Liver (tissue), 9 donors: Measurements from ENCODE around the gene ZNF485. TPM values are rescaled to one million over a fixed set of nuclear protein-coding genes. Genes with fewer than 3 reads are reported as not detected.

ENCODE experiments used
- DNase-seq: peaks from one replicate; pipeline ENCODE4 v3.0.0-alpha.2; 2017; ENCODE audit warnings: low spot score
- H3K27ac ChIP-seq, 2 donors: one replicate each; pipeline ENCODE4 v1.7.0; 2013; ENCODE audit warnings: inconsistent platforms in 2 of 2, low read length in 2 of 2, control low read depth in 1 of 2, low read depth in 1 of 2, mild to moderate bottlenecking in 1 of 2
- H3K27me3 ChIP-seq, 4 donors: one replicate each; pipeline versions ENCODE4 v1.6.1 to v1.7.0; 2013; ENCODE audit warnings: low read length in 3 of 4, inconsistent platforms in 1 of 4, mild to moderate bottlenecking in 1 of 4, moderate library complexity in 1 of 4; ENCODE audit not compliant: control insufficient read depth in 4 of 4, insufficient read depth in 4 of 4
- H3K36me3 ChIP-seq, 4 donors: one replicate each; pipeline versions ENCODE4 v1.6.1 to v1.7.0; 2013; ENCODE audit warnings: low read length in 3 of 4, mild to moderate bottlenecking in 3 of 4, low read depth in 1 of 4, moderate library complexity in 1 of 4; ENCODE audit not compliant: control insufficient read depth in 4 of 4, insufficient read depth in 3 of 4
- H3K4me1 ChIP-seq, 4 donors: one replicate each; pipeline versions ENCODE4 v1.6.1 to v1.7.0; 2013; ENCODE audit warnings: low read length in 3 of 4, mild to moderate bottlenecking in 3 of 4, moderate library complexity in 1 of 4; ENCODE audit not compliant: control insufficient read depth in 4 of 4, insufficient read depth in 4 of 4
- H3K4me3 ChIP-seq, 3 donors: one replicate each; pipeline versions ENCODE4 v1.6.1 to v1.7.0; 2013; ENCODE audit warnings: low read length in 3 of 3, control low read depth in 1 of 3, low read depth in 1 of 3, mild to moderate bottlenecking in 1 of 3
- H3K9ac ChIP-seq, 2 donors: one replicate each; pipeline ENCODE4 v1.7.0; 2013; ENCODE audit warnings: low read length in 2 of 2, mild to moderate bottlenecking in 2 of 2, moderate library complexity in 2 of 2, control low read depth in 1 of 2, low read depth in 1 of 2
- H3K9me3 ChIP-seq, 4 donors: one replicate each; pipeline versions ENCODE4 v1.6.1 to v1.7.0; 2013; ENCODE audit warnings: low read length in 3 of 4; ENCODE audit not compliant: control insufficient read depth in 4 of 4
- FOXA2 ChIP-seq: IDR thresholded peaks from 2 replicates; pipeline ENCODE4 v1.6.1; 2016; ENCODE audit warnings: antibody characterized with exemption
- GABPA ChIP-seq, 2 donors: IDR thresholded peaks in 1 of 2; conservative IDR thresholded peaks in 1 of 2; 2 replicates each; pipeline ENCODE4 v1.6.1; 2016; ENCODE audit warnings: antibody characterized with exemption in 2 of 2, mild to moderate bottlenecking in 1 of 2, moderate library complexity in 1 of 2
- HNF4A ChIP-seq, 2 donors: conservative IDR thresholded peaks; 2 replicates each; pipeline ENCODE4 v1.6.1; 2016; ENCODE audit warnings: antibody characterized with exemption in 2 of 2, mild to moderate bottlenecking in 2 of 2
- HNF4G ChIP-seq: IDR thresholded peaks from 2 replicates; pipeline ENCODE4 v1.6.1; 2016; ENCODE audit warnings: antibody characterized with exemption
- JUND ChIP-seq, 2 donors: IDR thresholded peaks; 2 replicates each; pipeline ENCODE4 v1.6.1; 2016; ENCODE audit warnings: antibody characterized with exemption in 2 of 2
- MAX ChIP-seq: IDR thresholded peaks from 2 replicates; pipeline ENCODE4 v1.6.1; 2016; ENCODE audit warnings: antibody characterized with exemption
- RAD21 ChIP-seq, 2 donors: IDR thresholded peaks; 2 replicates each; pipeline ENCODE4 v1.6.1; 2016; ENCODE audit warnings: antibody characterized with exemption in 2 of 2, mild to moderate bottlenecking in 2 of 2
- REST ChIP-seq: IDR thresholded peaks from 2 replicates; pipeline ENCODE4 v1.6.1; 2016; ENCODE audit warnings: antibody characterized with exemption, mild to moderate bottlenecking
- RXRA ChIP-seq, 2 donors: IDR thresholded peaks; 2 replicates each; pipeline ENCODE4 v1.6.1; 2017 to 2018; ENCODE audit warnings: antibody characterized with exemption in 2 of 2, mild to moderate bottlenecking in 1 of 2
- SP1 ChIP-seq: IDR thresholded peaks from 2 replicates; pipeline ENCODE4 v1.6.1; 2018; ENCODE audit warnings: antibody characterized with exemption, mild to moderate bottlenecking
- TAF1 ChIP-seq: conservative IDR thresholded peaks from 2 replicates; pipeline ENCODE4 v1.6.1; 2016; ENCODE audit warnings: antibody characterized with exemption, mild to moderate bottlenecking
- YY1 ChIP-seq: IDR thresholded peaks from 2 replicates; pipeline ENCODE4 v1.6.1; 2016; ENCODE audit warnings: antibody characterized with exemption, mild to moderate bottlenecking
- WGBS: extraction: QIAGEN DNeasy Blood & Tissue Kit; methylation state at CpG from one replicate; pipeline ENCODE4 v1.1.7; 2013; 5-methylcytosine and 5-hydroxymethylcytosine counted together
- polyA plus RNA-seq, 2 donors: library from polyadenylated mRNA; stranded (reverse) in 1 of 2; unstranded in 1 of 2; fragments of 200-250 nt in 1 of 2; fragments of >200 nt in 1 of 2; fragmentation: Nextera tagmentation in 1 of 2; extraction: Ambion mirVana in 1 of 2; gene quantifications; one replicate each; pipeline versions ENCODE4 v1.2.1 to v1.2.3, GENCODE V29; 2013 to 2015
- total RNA-seq, 2 donors: library from RNA; depleted of rRNA; stranded (reverse); fragments of >200 nt; gene quantifications; one replicate each; pipeline ENCODE4 v1.2.3, GENCODE V29; 2014
- TF ChIP-seq, protein P1 (sequence below): IDR thresholded peaks from 2 replicates; pipeline ENCODE4 v1.6.1; 2016; ENCODE audit warnings: antibody characterized with exemption
- TF ChIP-seq, protein P2 (sequence below): IDR thresholded peaks from 2 replicates; pipeline ENCODE4 v1.6.1; 2016; ENCODE audit warnings: antibody characterized with exemption
- donor health status: healthy.
- donor health status: healthy.
- donor health status: healthy.
- donor health status: healthy.
- donor health status: healthy.

Gene ZNF485
- total and polyA plus RNA-seq, 4 donors: 0.92 to 2.4 (median 1.0) TPM

- TF ChIP-seq, protein P1, sequence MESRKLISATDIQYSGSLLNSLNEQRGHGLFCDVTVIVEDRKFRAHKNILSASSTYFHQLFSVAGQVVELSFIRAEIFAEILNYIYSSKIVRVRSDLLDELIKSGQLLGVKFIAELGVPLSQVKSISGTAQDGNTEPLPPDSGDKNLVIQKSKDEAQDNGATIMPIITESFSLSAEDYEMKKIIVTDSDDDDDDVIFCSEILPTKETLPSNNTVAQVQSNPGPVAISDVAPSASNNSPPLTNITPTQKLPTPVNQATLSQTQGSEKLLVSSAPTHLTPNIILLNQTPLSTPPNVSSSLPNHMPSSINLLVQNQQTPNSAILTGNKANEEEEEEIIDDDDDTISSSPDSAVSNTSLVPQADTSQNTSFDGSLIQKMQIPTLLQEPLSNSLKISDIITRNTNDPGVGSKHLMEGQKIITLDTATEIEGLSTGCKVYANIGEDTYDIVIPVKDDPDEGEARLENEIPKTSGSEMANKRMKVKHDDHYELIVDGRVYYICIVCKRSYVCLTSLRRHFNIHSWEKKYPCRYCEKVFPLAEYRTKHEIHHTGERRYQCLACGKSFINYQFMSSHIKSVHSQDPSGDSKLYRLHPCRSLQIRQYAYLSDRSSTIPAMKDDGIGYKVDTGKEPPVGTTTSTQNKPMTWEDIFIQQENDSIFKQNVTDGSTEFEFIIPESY: no peak
- TF ChIP-seq RXRA (IDR thresholded peaks at IDR 0.05) (no peak), HNF4A (conservative IDR thresholded peaks at IDR 0.05) (no peak)
These were observed 47.5 kb downstream of the ZNF485 start (continued) for GRCh38 chr10:43653746-43654145.

- no peak for DNase-seq
- 82% methylated on average over 8 of the region's 8 CpGs for WGBS
- Histone ChIP-seq H3K9ac (no peak overlapping the region), H3K36me3 (no peaks in the 10 kb centered on the region), H3K4me3 (no peak overlapping the region), H3K27ac (no peak overlapping the region), H3K4me1 (no peaks in the 10 kb centered on the region), H3K27me3 (no peaks in the 10 kb centered on the region), H3K9me3 (peaks cover 0 to 1% (median 0%) of the 10 kb centered on the region in 4 donors)
- no peak for TF ChIP-seq REST
- no peak for TF ChIP-seq RXRA (IDR thresholded peaks at IDR 0.05)
- no peak for TF ChIP-seq FOXA2
These were observed 49.1 kb downstream of the ZNF485 start for GRCh38 chr10:43655311-43655710.

- no peak for DNase-seq
- no peaks in the 10 kb centered on the region for H3K27me3 ChIP-seq
- no peak overlapping the region for H3K27ac ChIP-seq
- no peak overlapping the region for H3K4me3 ChIP-seq
- no peaks in the 10 kb centered on the region for H3K36me3 ChIP-seq
- TF ChIP-seq RAD21 (IDR thresholded peaks at IDR 0.05): no peak
- no peak for TF ChIP-seq HNF4G
- TF ChIP-seq, protein P2, sequence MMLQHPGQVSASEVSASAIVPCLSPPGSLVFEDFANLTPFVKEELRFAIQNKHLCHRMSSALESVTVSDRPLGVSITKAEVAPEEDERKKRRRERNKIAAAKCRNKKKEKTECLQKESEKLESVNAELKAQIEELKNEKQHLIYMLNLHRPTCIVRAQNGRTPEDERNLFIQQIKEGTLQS: no peak
- TF ChIP-seq MAX: no peak
- TF ChIP-seq REST: no peak
- no peak for TF ChIP-seq TAF1
- no peak for TF ChIP-seq HNF4A (conservative IDR thresholded peaks at IDR 0.05)
- no peak for TF ChIP-seq YY1
- TF ChIP-seq JUND (IDR thresholded peaks at IDR 0.05): no peak
- no peak for TF ChIP-seq SP1
- TF ChIP-seq GABPA (IDR thresholded peaks at IDR 0.05 in 1 of 2, conservative IDR thresholded peaks at IDR 0.05 in 1 of 2): no peak
- peaks cover 0 to 4% (median under 1%) of the 10 kb centered on the region in 4 donors for H3K9me3 ChIP-seq
- H3K9ac ChIP-seq: no peak overlapping the region
- 83% methylated on average over 8 of the region's 8 CpGs for WGBS
- no peaks in the 10 kb centered on the region for H3K4me1 ChIP-seq
These were observed 52.0 kb downstream of the ZNF485 start for GRCh38 chr10:43658227-43658626.
